T follicular helper cell (primary cell): ENCODE results near the gene SSX2.
"Not testable (repeated sequence)": the region's sequence is repeated elsewhere in the genome, so short reads cannot be mapped to it uniquely, and the experiment has no call there.

Source experiments
- DNase-seq: peaks from one replicate; pipeline ENCODE4 v3.0.0-alpha.2; 2020; ENCODE audit warnings: low read depth
- total RNA-seq, 2 experiments: gene quantifications; one replicate each; lab custom pipeline; 2026; lab: John Stamatoyannopoulos, UW

SSX2 gene, protein sequence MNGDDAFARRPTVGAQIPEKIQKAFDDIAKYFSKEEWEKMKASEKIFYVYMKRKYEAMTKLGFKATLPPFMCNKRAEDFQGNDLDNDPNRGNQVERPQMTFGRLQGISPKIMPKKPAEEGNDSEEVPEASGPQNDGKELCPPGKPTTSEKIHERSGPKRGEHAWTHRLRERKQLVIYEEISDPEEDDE
- total RNA-seq, result 0 reads per million in 2 experiments

DNA sequence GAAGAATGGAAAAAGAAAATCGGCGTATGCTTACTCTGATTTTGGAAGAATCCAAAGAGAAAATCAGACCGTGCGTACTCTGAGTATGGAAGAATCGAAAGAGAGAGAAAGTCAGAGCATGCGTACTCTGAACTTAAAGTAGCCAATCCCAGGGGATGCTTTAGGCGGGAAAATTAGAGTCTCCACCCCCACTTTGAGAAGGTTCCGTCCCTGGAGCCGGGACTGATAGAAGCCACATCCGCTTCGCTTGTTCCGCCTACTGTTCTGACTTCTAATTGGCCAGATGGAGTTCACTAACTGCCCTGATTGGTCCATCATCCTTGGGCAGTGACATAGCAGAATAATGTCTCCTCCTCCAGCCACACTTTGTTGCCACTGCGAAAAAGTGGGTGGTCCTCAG lies at the start of gene SSX2:
Gene SSX2 (minus strand): TSS at position 101 of the 400 bp plus-strand sequence. CDS start 1,429 bp downstream, outside the sequence.
- DNase-seq, result not testable (repeated sequence)

DNA sequence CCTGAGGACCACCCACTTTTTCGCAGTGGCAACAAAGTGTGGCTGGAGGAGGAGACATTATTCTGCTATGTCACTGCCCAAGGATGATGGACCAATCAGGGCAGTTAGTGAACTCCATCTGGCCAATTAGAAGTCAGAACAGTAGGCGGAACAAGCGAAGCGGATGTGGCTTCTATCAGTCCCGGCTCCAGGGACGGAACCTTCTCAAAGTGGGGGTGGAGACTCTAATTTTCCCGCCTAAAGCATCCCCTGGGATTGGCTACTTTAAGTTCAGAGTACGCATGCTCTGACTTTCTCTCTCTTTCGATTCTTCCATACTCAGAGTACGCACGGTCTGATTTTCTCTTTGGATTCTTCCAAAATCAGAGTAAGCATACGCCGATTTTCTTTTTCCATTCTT lies 44.0 kb upstream of the SSX2 start, which contains the start of gene SSX2B:
Gene SSX2B (plus strand): TSS at position 301 of the 400 bp plus-strand sequence. CDS start 1,429 bp downstream, outside the sequence.
- DNase-seq, result not testable (repeated sequence)

DNA sequence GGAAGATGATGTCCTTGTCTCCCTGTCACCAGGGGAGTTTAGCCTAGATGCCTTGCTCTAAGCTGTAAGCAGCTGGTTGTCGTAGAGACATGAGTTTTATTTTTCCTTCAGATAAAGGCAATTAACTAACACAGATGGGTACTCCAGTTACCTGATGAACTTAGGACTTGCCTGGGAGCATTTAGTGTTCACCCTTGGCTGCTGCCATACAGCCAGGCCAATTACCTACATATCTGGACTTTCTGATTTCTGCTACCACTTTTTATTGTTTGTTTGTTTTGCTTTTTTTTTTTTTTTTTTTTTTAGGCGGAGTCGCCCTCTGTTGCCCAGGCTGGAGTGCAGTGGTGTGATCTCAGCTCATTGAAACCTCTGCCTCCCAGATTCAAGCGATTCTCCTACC lies 14.9 kb downstream of the SSX2 start:
- not testable (repeated sequence) for DNase-seq

DNA sequence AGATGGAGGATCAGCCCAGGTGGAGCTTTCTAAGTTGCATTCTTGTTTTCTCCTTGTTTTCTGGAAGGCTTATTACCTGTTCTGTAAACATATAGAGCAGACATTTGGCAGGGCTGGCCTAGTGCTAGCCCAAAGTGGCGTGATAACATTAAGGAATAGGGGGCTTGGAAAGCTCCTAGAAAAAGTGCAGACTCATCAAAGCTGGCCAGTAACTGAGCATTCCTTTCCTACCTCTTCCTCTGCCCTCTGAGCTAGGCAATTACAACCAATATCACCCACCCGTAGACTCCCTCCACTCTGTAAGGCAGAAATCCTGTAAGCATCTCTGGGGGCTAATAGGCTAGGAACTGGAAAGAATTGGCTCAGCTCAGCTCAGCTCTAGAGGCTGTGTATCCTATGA lies 44.8 kb downstream of the SSX2 start:
- not testable (repeated sequence) for DNase-seq

DNA sequence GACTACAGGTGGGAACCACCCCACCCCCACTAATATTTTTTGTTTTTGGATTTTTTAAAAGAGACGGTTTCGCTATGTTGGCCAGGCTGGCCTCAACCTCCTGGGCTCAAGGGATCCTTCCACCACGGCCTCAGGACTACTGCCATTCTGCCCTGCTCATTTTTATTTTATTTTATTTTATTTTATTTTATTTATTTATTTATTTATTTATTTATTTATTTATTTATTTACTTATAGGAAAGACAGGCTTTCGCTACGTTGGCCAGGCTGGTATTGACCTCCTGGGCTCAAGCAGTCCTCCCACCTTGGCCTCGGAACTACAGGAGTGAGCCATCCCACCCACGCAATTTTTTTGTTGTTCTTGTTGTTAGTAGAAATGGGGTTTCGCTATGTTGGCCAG lies 51.5 kb downstream of the SSX2 start:
- not testable (repeated sequence) for DNase-seq

DNA sequence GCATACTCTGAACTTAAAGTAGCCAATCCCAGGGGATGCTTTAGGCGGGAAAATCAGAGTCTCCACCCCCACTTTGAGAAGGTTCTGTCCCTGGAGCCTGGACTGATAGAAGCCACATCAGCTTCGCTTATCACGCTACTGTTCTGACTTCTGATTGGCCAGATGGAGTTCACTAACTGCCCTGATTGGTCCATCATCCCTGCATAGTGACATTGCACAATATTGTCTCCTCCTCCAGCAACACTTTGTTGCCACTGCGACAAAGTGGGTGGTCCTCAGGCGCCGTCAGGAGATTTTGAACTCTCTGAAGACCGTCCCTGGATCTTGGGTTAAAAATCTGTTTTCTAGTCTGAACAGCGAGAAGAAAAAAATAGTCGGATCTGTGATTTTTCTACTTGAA lies 52.2 kb downstream of the SSX2 start, which contains the start of gene SSX7:
Gene SSX7 (minus strand): TSS at position 101 of the 400 bp plus-strand sequence. CDS start 1,428 bp downstream, outside the sequence.
- not testable (repeated sequence) for DNase-seq

DNA sequence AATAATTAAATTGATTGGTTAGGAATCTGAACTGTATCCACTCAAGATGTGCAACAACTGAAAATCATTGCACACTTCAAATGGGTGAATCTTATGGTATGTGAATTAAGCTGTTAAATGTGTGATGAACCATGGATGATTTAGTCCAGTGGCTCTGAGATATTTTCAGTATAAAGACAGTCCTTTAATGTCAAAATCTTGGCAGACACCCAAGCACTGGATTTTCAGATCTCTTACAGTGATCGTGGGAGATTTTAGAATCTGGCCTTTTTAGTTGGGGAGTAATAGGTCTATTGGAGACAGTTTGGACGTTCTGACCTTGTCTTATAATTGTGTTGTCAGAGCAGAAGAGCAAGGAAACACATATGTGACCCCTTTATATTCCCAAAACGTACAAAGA lies 56.3 kb downstream of the SSX2 start:
- not testable (repeated sequence) for DNase-seq

DNA sequence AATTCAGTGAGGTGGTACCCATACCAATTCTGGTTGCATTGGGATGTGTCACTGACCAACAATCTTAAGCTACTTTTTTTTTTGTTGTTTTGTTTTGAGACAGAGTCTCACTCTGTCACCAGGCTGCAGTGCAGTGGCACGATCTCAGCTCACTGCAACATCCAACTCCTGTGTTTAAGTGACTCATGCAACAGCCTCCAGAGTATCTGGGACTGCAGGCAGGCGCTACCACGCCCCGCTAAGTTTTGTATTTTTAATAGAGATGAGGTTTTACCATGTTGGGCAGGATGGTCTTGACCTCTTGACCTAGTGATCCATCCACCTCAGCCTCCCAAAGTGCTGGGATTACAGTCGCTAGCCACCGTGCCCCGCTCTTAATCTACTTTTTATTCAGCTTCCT lies 58.0 kb downstream of the SSX2 start:
- not testable (repeated sequence) for DNase-seq
